Activated CD4-positive, alpha-beta memory T cell treated with anti-CD3 and anti-CD28 coated beads for 36 hours (primary cell): ENCODE results near the gene PLXDC2. TPM values are rescaled to one million over a fixed set of nuclear protein-coding genes. Genes with fewer than 3 reads are reported as not detected.

Experiments
- CTCF ChIA-PET: fragments of 350-600 bp; sonication (Branson Sonifier 250); formaldehyde crosslinking; loops from one replicate; lab custom pipeline; 2021; ENCODE audit warnings: antibody characterized with exemption, inconsistent platforms; lab: Charles Lee
- POLR2A ChIA-PET: fragments of 350-600 bp; sonication (Branson Sonifier 250); formaldehyde crosslinking; loops from one replicate; lab custom pipeline; 2021; ENCODE audit warnings: antibody characterized with exemption; lab: Charles Lee
- DNase-seq: peaks from one replicate; pipeline ENCODE4 v3.0.0-alpha.2; 2020
- H3K27ac Mint-ChIP-seq: one replicate; pipeline ENCODE4 v1.8.0; 2021; ENCODE audit warnings: mixed read lengths
- H3K27me3 Mint-ChIP-seq: one replicate; pipeline ENCODE4 v1.8.0; 2021; ENCODE audit warnings: mixed read lengths
- H3K36me3 Mint-ChIP-seq: one replicate; pipeline ENCODE4 v1.8.0; 2021; ENCODE audit warnings: mixed read lengths
- H3K4me1 Mint-ChIP-seq: one replicate; pipeline ENCODE4 v1.8.0; 2021; ENCODE audit warnings: low read depth, mixed read lengths
- H3K4me3 Mint-ChIP-seq: one replicate; pipeline ENCODE4 v1.8.0; 2021; ENCODE audit warnings: mild to moderate bottlenecking, mixed read lengths
- H3K9me3 Mint-ChIP-seq: one replicate; pipeline ENCODE4 v1.8.0; 2021; ENCODE audit warnings: mixed read lengths
- intact Hi-C: fragments of 100-400 bp; cut with micrococcal nuclease; formaldehyde crosslinking; loops from one replicate; pipeline ENCODE4 v1.15.1; 2023
- total RNA-seq, 2 experiments: library from RNA; stranded (reverse); gene quantifications; one replicate each; pipeline ENCODE4 v1.2.3, GENCODE V29; 2021

The PLXDC2 gene
- total RNA-seq, 2 experiments from 2014 or later: not detected

DNA sequence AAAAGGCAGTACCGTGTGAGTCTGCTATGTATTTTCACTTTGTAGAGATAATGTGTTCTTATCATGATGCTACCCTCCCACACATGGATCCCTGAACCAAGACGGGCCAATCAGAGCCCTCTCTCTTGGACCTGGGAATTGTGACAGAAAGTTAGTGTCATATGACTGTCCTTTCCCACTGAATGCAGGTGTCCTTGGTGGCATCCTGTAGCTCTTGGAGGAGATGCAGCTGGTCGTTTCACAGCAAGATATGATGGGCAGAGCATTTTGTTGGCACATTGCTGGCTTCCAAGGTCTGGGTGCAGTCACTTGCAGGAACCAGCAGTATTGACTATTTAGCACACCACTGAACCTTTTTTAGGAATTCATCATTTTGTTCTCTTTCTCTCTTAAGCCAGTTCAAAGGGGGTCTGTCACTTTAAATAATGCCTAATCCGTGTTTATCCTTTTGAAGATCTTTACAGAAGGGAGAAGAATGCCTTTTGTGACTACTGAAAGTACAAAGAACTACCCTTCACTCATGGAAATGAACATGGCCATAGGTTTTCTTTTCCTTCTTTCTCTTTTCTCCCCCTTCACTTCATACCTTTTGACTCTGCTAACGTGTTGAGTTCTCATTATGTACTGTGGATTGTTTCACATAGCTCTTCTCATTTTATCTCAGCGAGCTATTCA, 125.1 kb downstream of the PLXDC2 start:
- CTCF ChIA-PET: no interaction called here
- intact Hi-C loops: no loop called here
- Mint-ChIP-seq H3K36me3 (no peaks in the 10 kb centered on the region), H3K27me3 (no peaks in the 10 kb centered on the region), H3K4me1 (no peaks in the 10 kb centered on the region), H3K4me3 (no peak overlapping the region), H3K9me3 (peaks cover 13% of the 10 kb centered on the region), H3K27ac (no peak overlapping the region)
- POLR2A ChIA-PET: no interaction called here
- no peak for DNase-seq

DNA sequence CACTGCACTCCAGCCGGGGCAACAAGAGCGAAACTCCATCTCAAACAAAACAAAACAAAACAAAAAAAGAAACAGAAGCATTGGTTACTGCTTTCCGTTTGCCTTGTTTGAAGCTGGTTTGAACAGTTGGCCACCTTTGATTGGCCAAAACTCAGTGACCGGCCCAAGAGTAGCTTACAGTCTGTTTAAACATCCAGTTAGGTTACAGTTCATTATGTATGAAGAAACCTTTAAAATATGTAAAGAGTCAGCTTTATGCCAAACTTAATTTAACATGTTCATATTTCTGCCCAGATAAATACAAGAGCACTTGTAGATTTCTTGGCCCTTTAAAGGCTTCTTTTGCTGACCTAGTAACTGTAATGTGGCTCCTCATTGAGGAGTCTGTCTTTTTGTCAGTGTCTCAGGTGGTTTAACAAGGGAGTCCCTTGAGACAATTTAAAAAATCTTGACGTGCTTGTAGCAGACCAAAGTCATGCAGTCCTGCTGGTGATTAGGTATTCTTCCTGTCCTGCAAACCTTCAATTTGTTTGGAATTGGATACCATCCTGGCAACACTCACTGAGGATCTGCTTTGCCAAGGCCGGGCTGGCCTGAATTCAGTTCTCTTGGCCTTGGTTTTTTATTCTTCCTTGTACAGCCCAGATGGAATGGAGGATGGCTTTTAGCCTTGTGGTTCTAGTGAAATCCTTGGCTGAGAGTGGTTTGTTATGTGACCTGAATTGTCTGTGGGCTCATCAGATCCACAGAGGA, 128.9 kb downstream of the PLXDC2 start:
- no peak overlapping the region for H3K27ac Mint-ChIP-seq
- H3K4me3 Mint-ChIP-seq: no peak overlapping the region
- ChIA-PET POLR2A (no interaction called here), CTCF (no interaction called here)
- no peaks in the 10 kb centered on the region for H3K4me1 Mint-ChIP-seq
- no peaks in the 10 kb centered on the region for H3K9me3 Mint-ChIP-seq
- H3K36me3 Mint-ChIP-seq: no peaks in the 10 kb centered on the region
- no peaks in the 10 kb centered on the region for H3K27me3 Mint-ChIP-seq
- DNase-seq: no peak
- intact Hi-C loops: no loop called here

DNA sequence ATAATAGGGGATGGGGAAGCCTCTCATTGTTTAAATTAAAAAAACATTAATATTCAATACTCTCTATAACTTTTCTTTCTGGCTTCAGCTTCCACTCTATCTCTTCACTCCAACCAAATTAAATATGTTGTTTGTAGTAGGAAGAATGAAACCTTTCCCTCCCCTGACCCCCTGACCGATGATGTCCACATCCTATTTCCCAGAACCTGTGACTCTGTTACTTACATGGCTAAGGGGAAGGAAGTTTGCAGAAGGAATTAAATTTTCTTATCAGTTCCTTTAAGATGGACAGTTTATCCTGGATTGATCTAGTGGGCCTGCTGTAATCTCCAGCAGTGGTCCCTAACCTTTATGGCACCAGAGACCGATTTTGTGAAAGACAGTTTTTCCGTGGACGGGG, 130.0 kb downstream of the PLXDC2 start:
- H3K36me3 Mint-ChIP-seq: no peaks in the 10 kb centered on the region
- H3K27ac Mint-ChIP-seq: no peak overlapping the region
- ChIA-PET POLR2A (no interaction called here), CTCF (no interaction called here)
- H3K4me3 Mint-ChIP-seq: no peak overlapping the region
- no peak for DNase-seq
- intact Hi-C loops: no loop called here
- H3K9me3 Mint-ChIP-seq: peaks cover 6% of the 10 kb centered on the region
- H3K27me3 Mint-ChIP-seq: no peaks in the 10 kb centered on the region
- H3K4me1 Mint-ChIP-seq: no peaks in the 10 kb centered on the region

DNA sequence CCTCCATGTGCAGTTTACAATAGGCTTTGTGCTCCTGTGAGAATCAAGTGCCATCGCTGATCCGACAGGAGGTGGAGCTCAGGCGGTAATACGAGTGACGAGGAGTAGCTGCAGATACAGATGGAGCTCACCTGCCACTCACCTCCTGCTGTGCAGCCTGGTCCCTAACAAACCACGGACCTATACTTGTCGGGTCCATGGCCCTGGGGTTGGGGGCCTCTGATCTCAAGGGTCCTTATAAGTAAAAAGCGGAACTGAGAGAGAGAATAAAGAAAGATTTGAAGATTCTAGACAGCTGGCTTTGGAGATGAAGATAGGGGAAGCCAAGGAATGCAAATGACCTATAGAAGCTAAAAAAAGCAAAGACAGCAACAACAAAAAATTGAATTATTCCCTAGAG, 130.6 kb downstream of the PLXDC2 start:
- no peaks in the 10 kb centered on the region for H3K36me3 Mint-ChIP-seq
- H3K9me3 Mint-ChIP-seq: peaks cover 6% of the 10 kb centered on the region
- H3K27ac Mint-ChIP-seq: no peak overlapping the region
- no peak for DNase-seq
- intact Hi-C loops: no loop called here
- ChIA-PET POLR2A (no interaction called here), CTCF (interaction anchor here (0.6 kb wide), 1 partner anchor 124 kb away, joined by 3 read pairs; no protein-coding TSS in a partner anchor)
- no peaks in the 10 kb centered on the region for H3K4me1 Mint-ChIP-seq
- H3K27me3 Mint-ChIP-seq: no peaks in the 10 kb centered on the region
- H3K4me3 Mint-ChIP-seq: no peak overlapping the region

DNA sequence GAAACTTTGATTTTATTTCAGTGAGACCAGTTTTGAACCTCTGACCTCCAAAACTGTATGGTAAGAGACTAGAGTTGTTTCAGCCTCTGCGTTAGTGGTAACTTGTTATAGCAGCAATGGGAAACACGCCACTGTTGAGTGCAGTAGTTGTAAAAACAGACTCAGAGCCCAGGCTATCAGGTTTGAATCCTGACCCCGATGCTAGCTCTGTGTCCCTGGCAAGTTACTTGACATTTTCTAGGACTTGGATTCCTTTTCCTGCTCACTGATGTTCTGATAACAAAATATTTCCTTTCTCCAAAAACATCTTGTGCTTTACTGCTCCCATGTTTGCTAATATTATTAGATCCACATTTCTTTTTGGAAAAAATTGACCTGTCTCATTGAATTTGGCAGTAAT, 131.0 kb downstream of the PLXDC2 start:
- POLR2A ChIA-PET: no interaction called here

DNA sequence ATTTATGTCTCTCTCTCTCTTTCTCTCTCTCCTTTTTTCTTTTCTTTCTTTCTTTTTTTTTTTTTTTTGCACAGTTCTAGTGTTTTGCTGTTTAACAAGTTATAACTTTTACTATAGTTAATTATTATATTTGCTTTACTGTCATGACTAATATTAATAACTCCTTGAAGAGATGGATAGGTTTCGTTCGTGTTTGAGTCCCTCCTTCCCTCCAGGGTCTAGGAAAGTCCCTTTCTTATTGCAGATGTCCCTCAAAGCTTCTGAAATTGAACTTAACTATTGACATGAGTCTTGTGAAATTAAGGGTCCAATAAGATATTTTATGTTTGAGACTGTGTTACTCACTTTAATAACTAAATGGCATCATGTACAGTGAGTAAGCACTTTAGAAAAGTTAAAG, 131.4 kb downstream of the PLXDC2 start:
- POLR2A ChIA-PET: no interaction called here
- Mint-ChIP-seq H3K27me3 (no peaks in the 10 kb centered on the region), H3K27ac (no peak overlapping the region), H3K4me3 (no peak overlapping the region), H3K4me1 (no peaks in the 10 kb centered on the region), H3K9me3 (peaks cover 6% of the 10 kb centered on the region), H3K36me3 (no peaks in the 10 kb centered on the region)
- CTCF ChIA-PET: no interaction called here
- intact Hi-C loops: no loop called here
- no peak for DNase-seq

More for the DNA sequence above, 131.0 kb downstream of the PLXDC2 start:
- no peaks in the 10 kb centered on the region for H3K27me3 Mint-ChIP-seq
- intact Hi-C loops: no loop called here
- H3K4me1 Mint-ChIP-seq: no peaks in the 10 kb centered on the region
- H3K4me3 Mint-ChIP-seq: no peak overlapping the region
- CTCF ChIA-PET: interaction anchor here (0.6 kb wide), 1 partner anchor 123 kb away, joined by 3 read pairs; no protein-coding TSS in a partner anchor
- H3K9me3 Mint-ChIP-seq: peaks cover 6% of the 10 kb centered on the region
- no peak overlapping the region for H3K27ac Mint-ChIP-seq
- no peak for DNase-seq
- H3K36me3 Mint-ChIP-seq: no peaks in the 10 kb centered on the region

DNA sequence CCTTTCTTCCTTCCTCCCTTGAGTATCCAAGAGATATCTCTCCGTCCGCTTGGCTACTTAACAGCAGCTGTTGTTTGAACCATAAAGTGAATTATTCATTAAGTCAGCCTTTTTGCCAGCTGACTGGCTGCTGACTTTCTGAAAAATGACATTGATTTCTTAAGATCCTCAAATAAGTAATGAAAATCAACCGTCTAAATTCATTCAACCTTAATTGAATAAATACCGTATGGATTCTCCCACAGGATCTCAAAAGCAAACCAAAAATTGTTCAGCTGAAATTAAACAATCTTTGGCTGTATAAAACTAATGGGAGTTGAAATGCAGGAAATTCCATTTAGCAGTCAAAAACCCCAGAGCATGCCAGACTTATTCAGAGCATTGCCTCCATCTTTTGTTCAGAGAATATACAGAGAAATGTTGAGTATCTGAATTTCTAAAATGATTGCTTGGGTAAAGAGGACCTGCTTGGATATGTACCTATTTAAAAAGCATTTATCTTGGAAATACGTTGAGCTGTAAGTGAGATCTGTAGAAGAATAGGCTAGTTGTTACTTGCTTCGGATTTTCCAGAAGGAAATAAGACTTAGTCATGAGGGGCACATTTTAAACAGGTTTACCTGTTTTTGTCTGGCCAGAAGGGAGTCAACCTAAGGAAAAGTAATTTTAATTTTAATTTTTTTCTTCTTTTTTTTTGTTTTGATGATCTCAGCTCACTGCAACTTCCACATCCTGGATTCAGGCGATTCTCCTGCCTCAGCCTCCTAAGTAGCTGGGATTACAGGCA, 136.2 kb downstream of the PLXDC2 start:
- ChIA-PET CTCF (no interaction called here), POLR2A (no interaction called here)
- Mint-ChIP-seq H3K4me3 (no peak overlapping the region), H3K9me3 (peaks cover 8% of the 10 kb centered on the region), H3K27me3 (no peaks in the 10 kb centered on the region), H3K36me3 (no peaks in the 10 kb centered on the region), H3K4me1 (no peaks in the 10 kb centered on the region), H3K27ac (no peak overlapping the region)
- DNase-seq: no peak
- intact Hi-C loops: no loop called here

DNA sequence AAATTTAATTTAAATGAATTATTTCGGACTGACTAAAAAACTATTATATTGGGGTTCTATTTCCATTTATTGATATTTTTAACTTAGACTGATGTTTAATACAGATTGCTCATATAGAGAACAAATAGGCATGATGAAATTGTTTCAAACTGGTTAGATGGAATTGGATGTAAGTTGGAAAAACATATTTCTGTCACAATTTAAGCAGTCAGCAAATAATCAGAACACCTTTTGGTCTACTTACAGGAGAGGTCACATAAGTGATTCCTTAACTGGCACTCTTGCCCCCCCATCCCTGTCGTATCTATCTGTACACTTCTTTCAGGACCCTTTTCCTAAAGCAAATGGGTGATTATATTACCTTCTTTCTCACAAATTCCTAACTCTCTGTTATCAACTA, 138.4 kb downstream of the PLXDC2 start:
- no peak for DNase-seq
- ChIA-PET POLR2A (no interaction called here), CTCF (no interaction called here)
- no peaks in the 10 kb centered on the region for H3K4me1 Mint-ChIP-seq
- H3K4me3 Mint-ChIP-seq: no peak overlapping the region
- peaks cover 8% of the 10 kb centered on the region for H3K9me3 Mint-ChIP-seq
- no peaks in the 10 kb centered on the region for H3K36me3 Mint-ChIP-seq
- no peak overlapping the region for H3K27ac Mint-ChIP-seq
- intact Hi-C loops: no loop called here
- no peaks in the 10 kb centered on the region for H3K27me3 Mint-ChIP-seq

DNA sequence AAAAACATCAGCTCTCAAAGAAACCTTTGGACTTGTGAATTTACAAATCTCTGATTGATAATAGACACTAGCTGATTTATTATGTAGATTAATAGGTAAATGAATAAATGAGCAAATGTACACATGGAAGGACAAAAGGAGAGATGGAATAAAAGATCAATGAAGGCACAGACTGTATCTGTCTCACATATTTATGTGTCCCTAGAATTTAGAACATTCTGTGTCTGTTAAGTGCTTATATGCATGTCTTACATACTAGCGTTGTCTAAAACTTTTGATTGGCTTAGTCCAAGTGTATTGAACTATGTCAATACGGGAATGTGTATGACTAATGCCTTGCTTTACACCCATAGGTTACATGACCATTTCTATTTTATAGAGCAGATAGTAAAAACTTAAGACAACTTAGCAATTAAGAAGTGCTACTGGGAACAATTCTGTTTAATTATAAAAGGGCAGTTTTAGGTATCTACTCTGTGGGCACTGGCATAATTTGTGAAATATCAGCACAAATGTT, 140.3 kb downstream of the PLXDC2 start:
- intact Hi-C loops: no loop called here
- CTCF ChIA-PET: no interaction called here
- Mint-ChIP-seq H3K4me1 (no peaks in the 10 kb centered on the region), H3K27ac (no peak overlapping the region), H3K36me3 (no peaks in the 10 kb centered on the region), H3K4me3 (no peak overlapping the region), H3K9me3 (peaks cover 2% of the 10 kb centered on the region), H3K27me3 (no peaks in the 10 kb centered on the region)
- POLR2A ChIA-PET: no interaction called here
- no peak for DNase-seq

DNA sequence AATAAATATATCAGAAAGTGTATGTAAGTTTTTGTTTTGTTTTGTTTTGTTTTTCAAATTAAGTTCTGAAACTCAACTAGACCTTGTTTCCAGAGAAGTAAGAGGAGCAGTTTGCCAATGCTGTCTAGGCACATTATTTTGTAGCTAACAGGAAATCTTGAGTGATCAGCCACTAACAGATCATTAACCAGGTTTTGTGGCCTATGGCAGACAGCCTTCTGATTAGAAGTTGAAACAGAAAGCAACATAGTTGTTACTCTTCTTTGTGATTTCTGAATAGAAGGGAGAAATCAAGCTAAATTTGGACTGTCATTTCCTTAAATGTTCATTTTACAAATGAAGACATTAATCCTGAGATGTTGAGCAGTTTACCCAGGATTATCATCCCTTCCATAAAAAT, 142.6 kb downstream of the PLXDC2 start:
- Mint-ChIP-seq H3K27me3 (no peaks in the 10 kb centered on the region), H3K27ac (no peak overlapping the region), H3K4me3 (no peak overlapping the region), H3K9me3 (peaks cover 2% of the 10 kb centered on the region), H3K36me3 (no peaks in the 10 kb centered on the region), H3K4me1 (no peaks in the 10 kb centered on the region)
- ChIA-PET CTCF (no interaction called here), POLR2A (no interaction called here)
- no peak for DNase-seq
- intact Hi-C loops: no loop called here

DNA sequence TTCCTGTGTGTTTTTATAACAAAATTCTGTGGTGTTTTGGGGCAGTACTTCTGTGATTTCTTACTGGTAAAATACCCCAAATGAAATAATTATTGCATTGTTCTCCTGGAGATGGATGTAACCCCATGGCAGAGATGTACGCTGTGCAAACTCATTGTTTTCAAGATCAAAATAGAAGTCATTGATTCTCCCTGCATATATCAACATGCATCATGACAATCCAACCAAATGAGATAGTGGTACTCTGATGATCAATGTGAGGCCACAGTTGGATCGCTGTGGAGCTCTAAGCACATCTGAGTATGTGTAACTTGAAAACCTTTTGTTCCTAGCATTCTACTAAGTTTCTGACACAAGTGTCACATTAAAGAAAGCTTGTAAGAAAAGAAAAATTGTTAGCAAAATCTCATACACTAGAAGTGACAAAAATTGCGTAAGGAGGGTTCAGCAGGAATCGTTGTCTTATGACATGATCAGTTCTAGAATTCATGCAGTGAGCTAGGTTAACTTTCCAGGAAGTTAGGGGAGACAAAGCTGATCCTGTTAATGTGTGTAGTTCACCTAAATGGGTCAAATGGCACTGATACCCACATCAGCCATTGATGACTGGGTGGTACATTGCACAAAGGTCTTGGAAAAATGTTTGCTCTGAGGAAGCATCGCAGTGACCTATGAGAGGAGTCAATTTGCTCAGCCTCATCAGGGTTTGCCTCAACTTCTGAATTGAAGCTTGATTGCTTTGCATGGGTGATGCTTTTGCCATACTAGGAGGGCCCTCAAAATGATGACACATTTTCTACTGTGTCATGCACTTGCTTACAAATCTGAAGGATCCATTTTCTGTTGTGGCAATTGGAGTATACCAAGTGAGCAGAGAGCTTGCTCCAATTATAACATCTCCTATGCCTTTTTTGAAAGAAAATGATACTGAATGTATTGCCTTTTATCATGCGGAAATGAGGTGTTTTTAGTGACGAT, 145.1 kb downstream of the PLXDC2 start:
- H3K4me1 Mint-ChIP-seq: no peaks in the 10 kb centered on the region
- POLR2A ChIA-PET: interaction anchor here (0.6 kb wide), 1 partner anchor 1082 kb away, joined by 3 read pairs; no protein-coding TSS in a partner anchor

More for the DNA sequence above, 145.1 kb downstream of the PLXDC2 start:
- Mint-ChIP-seq H3K27ac (no peak overlapping the region), H3K27me3 (no peaks in the 10 kb centered on the region), H3K9me3 (peaks cover 2% of the 10 kb centered on the region), H3K4me3 (no peak overlapping the region), H3K36me3 (no peaks in the 10 kb centered on the region)
- intact Hi-C loops: no loop called here
- CTCF ChIA-PET: no interaction called here
- no peak for DNase-seq
